Lower leg skin (tissue), 4 donors: ENCODE measurements around the gene HDC. TPM values are rescaled to one million over a fixed set of nuclear protein-coding genes. Genes with fewer than 3 reads are reported as not detected.

ENCODE experiments used
- DNase-seq, 2 donors: peaks; one replicate each; pipeline ENCODE4 v3.0.0-alpha.2; 2019; ENCODE audit warnings: low spot score in 2 of 2
- H3K4me3 ChIP-seq: fragments of 200-600 bp; sonication (generic); 2 replicates; pipeline ENCODE4 v1.5.1; 2017; ENCODE audit warnings: mild to moderate bottlenecking, low read depth; ENCODE audit not compliant: poor library complexity, severe bottlenecking
- POLR2A ChIP-seq, 2 donors: fragments of 450-650 bp; IDR thresholded peaks; one replicate each; pipeline ENCODE4 v1.6.1; 2016 to 2017; ENCODE audit warnings: antibody characterized with exemption in 2 of 2, mild to moderate bottlenecking in 1 of 2, moderate library complexity in 1 of 2
- WGBS, 2 donors: methylation state at CpG; one replicate each; pipeline ENCODE4 v1.1.5; 2018; 5-methylcytosine and 5-hydroxymethylcytosine counted together
- intact Hi-C: fragments of 100-400 bp; cut with DNase I; formaldehyde crosslinking; loops from one replicate; pipeline ENCODE4 v1.15.0; 2023; ENCODE audit warnings: low total_unique reads
- total RNA-seq, 4 donors: library from RNA; depleted of rRNA; stranded (reverse); fragments of >200 nt; gene quantifications; one replicate each; pipeline ENCODE4 v1.1.0, GENCODE V29; 2016
- TF ChIP-seq, protein P1 (sequence below), 3 donors: fragments of 450-650 bp; IDR thresholded peaks; one replicate each; pipeline ENCODE4 v1.5.1; 2016; ENCODE audit warnings: antibody characterized with exemption in 3 of 3, mild to moderate bottlenecking in 3 of 3, moderate library complexity in 2 of 3

HDC gene, protein sequence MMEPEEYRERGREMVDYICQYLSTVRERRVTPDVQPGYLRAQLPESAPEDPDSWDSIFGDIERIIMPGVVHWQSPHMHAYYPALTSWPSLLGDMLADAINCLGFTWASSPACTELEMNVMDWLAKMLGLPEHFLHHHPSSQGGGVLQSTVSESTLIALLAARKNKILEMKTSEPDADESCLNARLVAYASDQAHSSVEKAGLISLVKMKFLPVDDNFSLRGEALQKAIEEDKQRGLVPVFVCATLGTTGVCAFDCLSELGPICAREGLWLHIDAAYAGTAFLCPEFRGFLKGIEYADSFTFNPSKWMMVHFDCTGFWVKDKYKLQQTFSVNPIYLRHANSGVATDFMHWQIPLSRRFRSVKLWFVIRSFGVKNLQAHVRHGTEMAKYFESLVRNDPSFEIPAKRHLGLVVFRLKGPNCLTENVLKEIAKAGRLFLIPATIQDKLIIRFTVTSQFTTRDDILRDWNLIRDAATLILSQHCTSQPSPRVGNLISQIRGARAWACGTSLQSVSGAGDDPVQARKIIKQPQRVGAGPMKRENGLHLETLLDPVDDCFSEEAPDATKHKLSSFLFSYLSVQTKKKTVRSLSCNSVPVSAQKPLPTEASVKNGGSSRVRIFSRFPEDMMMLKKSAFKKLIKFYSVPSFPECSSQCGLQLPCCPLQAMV
- total RNA-seq, result 1 to 10 TPM in 2 of 4 donors, under 1 TPM in 2; 0.10 to 2.1 (median 0.95) TPM

GRCh38 chr15:50265620-50266019 lies at the start of gene HDC:
HDC (minus strand) TSS chr15:50265726; CDS start chr15:50265623, 103 bp downstream.
- intact Hi-C loops, result no loop called here
- WGBS, 2 donors, result 59 to 66% methylated on average over 9 of the region's 9 CpGs
- no peak for DNase-seq
- no peak within 1 kb of the TSS for H3K4me3 ChIP-seq
- TF ChIP-seq POLR2A (IDR thresholded peaks at IDR 0.05), result no peak
- TF ChIP-seq, protein P1, sequence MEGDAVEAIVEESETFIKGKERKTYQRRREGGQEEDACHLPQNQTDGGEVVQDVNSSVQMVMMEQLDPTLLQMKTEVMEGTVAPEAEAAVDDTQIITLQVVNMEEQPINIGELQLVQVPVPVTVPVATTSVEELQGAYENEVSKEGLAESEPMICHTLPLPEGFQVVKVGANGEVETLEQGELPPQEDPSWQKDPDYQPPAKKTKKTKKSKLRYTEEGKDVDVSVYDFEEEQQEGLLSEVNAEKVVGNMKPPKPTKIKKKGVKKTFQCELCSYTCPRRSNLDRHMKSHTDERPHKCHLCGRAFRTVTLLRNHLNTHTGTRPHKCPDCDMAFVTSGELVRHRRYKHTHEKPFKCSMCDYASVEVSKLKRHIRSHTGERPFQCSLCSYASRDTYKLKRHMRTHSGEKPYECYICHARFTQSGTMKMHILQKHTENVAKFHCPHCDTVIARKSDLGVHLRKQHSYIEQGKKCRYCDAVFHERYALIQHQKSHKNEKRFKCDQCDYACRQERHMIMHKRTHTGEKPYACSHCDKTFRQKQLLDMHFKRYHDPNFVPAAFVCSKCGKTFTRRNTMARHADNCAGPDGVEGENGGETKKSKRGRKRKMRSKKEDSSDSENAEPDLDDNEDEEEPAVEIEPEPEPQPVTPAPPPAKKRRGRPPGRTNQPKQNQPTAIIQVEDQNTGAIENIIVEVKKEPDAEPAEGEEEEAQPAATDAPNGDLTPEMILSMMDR (IDR thresholded peaks at IDR 0.05), result no peak

- 84 to 86% methylated on average over 2 of the region's 2 CpGs for WGBS, 2 donors
- no peak overlapping the region for H3K4me3 ChIP-seq
- TF ChIP-seq, protein P1 (IDR thresholded peaks at IDR 0.05), result no peak
- no peak for TF ChIP-seq POLR2A (IDR thresholded peaks at IDR 0.05)
- DNase-seq, result no peak
- intact Hi-C loops, result no loop called here
These were observed 47.1 kb upstream of the HDC start for GRCh38 chr15:50312636-50313035.

DNA sequence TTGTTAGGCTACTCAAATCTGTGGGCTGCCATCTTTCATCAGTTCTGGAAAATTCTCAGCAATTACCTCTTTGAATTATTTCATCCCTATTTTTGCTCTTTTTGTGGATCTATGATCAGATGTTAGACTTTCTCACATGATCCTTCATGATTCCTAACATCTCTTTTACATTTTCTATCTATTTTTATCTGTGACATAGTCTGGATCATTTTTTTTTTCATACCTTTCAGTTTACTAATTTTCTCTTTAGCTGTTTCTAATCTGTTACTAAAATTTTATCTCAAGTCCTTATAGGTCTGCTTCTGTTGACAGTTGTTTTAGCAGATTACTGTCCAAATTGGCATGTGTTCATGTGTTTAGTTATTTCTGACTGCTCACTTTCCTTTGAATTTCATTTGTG lies 42.3 kb upstream of the HDC start:
- TF ChIP-seq POLR2A (IDR thresholded peaks at IDR 0.05), result no peak
- TF ChIP-seq, protein P1 (IDR thresholded peaks at IDR 0.05), result no peak
- no peak overlapping the region for H3K4me3 ChIP-seq
- no peak for DNase-seq
- intact Hi-C loops, result no loop called here

DNA sequence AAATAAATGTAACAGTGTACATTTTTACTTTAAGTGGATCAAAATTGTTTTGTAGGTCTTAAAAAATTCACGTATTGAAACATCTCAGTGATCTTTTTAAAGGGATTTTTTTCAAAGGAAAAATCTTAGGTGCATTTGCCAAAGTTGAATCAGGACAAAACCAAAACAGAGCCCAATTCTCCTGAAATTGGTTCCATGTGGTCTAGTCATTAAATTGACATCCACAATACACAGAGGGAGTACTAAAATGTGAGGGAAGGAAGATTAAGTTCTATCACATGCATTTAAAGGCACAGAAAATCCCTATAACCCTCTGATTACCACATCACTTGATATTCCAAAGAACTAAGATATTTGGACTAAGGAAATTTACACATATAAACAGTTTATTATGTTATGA lies 39.3 kb upstream of the HDC start:
- no peak overlapping the region for H3K4me3 ChIP-seq
- intact Hi-C loops, result no loop called here
- no peak for TF ChIP-seq POLR2A (IDR thresholded peaks at IDR 0.05)
- WGBS, 2 donors, result 53 to 55% methylated on average over 1 of the region's 1 CpG
- DNase-seq, result no peak

- no peak overlapping the region for H3K4me3 ChIP-seq
- 100% methylated on average over 1 of the region's 1 CpG for WGBS, 2 donors
- intact Hi-C loops, result no loop called here
- DNase-seq, result no peak
- TF ChIP-seq, protein P1 (IDR thresholded peaks at IDR 0.05), result no peak
- TF ChIP-seq POLR2A (IDR thresholded peaks at IDR 0.05), result no peak
These were observed 37.1 kb upstream of the HDC start for GRCh38 chr15:50302581-50302980.

DNA sequence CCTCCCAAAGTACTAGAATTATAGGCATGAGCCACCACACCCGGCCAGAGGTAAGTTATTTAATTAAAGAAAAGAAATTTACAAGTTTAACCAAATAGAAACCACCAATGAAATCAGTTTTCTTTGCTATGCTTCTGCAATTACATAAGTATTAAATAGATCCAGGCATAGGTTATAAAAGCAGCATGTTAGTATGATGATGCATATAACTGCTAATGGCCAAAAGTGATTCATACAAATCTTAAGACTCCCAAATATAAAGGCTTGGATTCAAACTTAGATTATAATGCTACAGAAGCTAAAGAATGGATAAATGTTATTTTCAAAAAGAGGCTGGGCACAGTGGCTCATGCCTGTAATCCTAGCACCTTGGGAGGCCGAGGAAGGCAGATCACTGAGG lies 32.8 kb upstream of the HDC start:
- no peak overlapping the region for H3K4me3 ChIP-seq
- no peak for DNase-seq
- WGBS, 2 donors, result 95 to 98% methylated on average over 2 of the region's 2 CpGs
- TF ChIP-seq POLR2A (IDR thresholded peaks at IDR 0.05), result no peak
- TF ChIP-seq, protein P1 (IDR thresholded peaks at IDR 0.05), result no peak
- intact Hi-C loops, result no loop called here
